CD4-positive, alpha-beta T cell (primary cell): ENCODE data around the gene SEH1L. TPM values are rescaled to one million over a fixed set of nuclear protein-coding genes. Genes with fewer than 3 reads are reported as not detected.

Experiments used
- ATAC-seq: fragments of 200-7000 bp; cut with Tn5 transposase; one replicate; pipeline ENCODE4 v1.10.0; 2022; ENCODE audit warnings: mild to moderate bottlenecking; ENCODE audit not compliant: poor library complexity
- CTCF ChIA-PET: fragments of 350-600 bp; sonication (Branson Sonifier 250); formaldehyde crosslinking; loops from one replicate; lab custom pipeline; 2021; ENCODE audit warnings: antibody characterized with exemption, inconsistent platforms; lab: Charles Lee
- POLR2A ChIA-PET: fragments of 350-600 bp; sonication (Branson Sonifier 250); formaldehyde crosslinking; loops from one replicate; lab custom pipeline; 2021; ENCODE audit warnings: antibody characterized with exemption, inconsistent platforms; lab: Charles Lee
- DNase-seq, 14 experiments: peaks; one replicate each; pipeline ENCODE4 v3.0.0-alpha.2; 2013 to 2020; ENCODE audit warnings: mixed read lengths in 2 of 14
- H3K27ac ChIP-seq, 2 donors: one replicate each; pipeline versions ENCODE4 v1.5.1 to v1.7.0; 2013; ENCODE audit warnings: low read length in 2 of 2, low read depth in 1 of 2, mild to moderate bottlenecking in 1 of 2
- H3K27me3 ChIP-seq, 2 experiments: 1 replicate in 1 of 2; 2 replicates in 1 of 2; pipeline versions ENCODE4 v1.6.1 to v1.7.0; 2013; ENCODE audit warnings: low read length in 2 of 2, control low read depth in 1 of 2, mild to moderate bottlenecking in 1 of 2, moderate library complexity in 1 of 2; ENCODE audit not compliant: insufficient read depth in 2 of 2, control insufficient read depth in 1 of 2
- H3K36me3 ChIP-seq: one replicate; pipeline ENCODE4 v1.6.1; 2013; ENCODE audit warnings: low read length, control low read depth; ENCODE audit not compliant: insufficient read depth
- H3K4me1 ChIP-seq: one replicate; pipeline ENCODE4 v1.6.1; 2013; ENCODE audit warnings: low read length, control low read depth; ENCODE audit not compliant: insufficient read depth
- H3K4me3 ChIP-seq: one replicate; pipeline ENCODE4 v1.5.1; 2013; ENCODE audit warnings: mild to moderate bottlenecking, low read length, moderate library complexity
- H3K9me3 ChIP-seq, 2 experiments: 1 replicate in 1 of 2; 2 replicates in 1 of 2; pipeline versions ENCODE4 v1.6.1 to v1.7.0; 2013; ENCODE audit warnings: low read length in 2 of 2, mild to moderate bottlenecking in 2 of 2, control low read depth in 1 of 2, moderate library complexity in 1 of 2; ENCODE audit not compliant: control insufficient read depth in 1 of 2, insufficient read depth in 1 of 2
- H3K27ac Mint-ChIP-seq: one replicate; pipeline ENCODE4 v1.8.0; 2020; ENCODE audit warnings: mixed read lengths
- H3K27me3 Mint-ChIP-seq: one replicate; pipeline ENCODE4 v1.8.0; 2021; ENCODE audit warnings: mixed read lengths
- H3K36me3 Mint-ChIP-seq: one replicate; pipeline ENCODE4 v1.8.0; 2021; ENCODE audit warnings: low read depth, mixed read lengths
- H3K4me1 Mint-ChIP-seq: one replicate; pipeline ENCODE4 v1.8.0; 2021; ENCODE audit warnings: low read depth, mixed read lengths
- H3K4me3 Mint-ChIP-seq: one replicate; pipeline ENCODE4 v1.8.0; 2020; ENCODE audit warnings: mild to moderate bottlenecking, mixed read lengths
- H3K9me3 Mint-ChIP-seq: one replicate; pipeline ENCODE4 v1.8.0; 2020; ENCODE audit warnings: mixed read lengths
- intact Hi-C, 2 experiments: fragments of 100-400 bp; cut with DNase I in 1 of 2; cut with micrococcal nuclease in 1 of 2; formaldehyde crosslinking; loops; one replicate each; pipeline versions ENCODE4 v1.15.1 to v1.9.0; 2023 to 2025; cut with DNase I, micrococcal nuclease
- total RNA-seq, 174 experiments: library from RNA in 2 of 174; stranded (reverse) in 2 of 174; gene quantifications; one replicate each; pipeline ENCODE4 v1.2.3 and lab custom pipeline; 2021 to 2026
- TF ChIP-seq, protein P1 (sequence below): fragments of 200-600 bp; IDR thresholded peaks from one replicate; pipeline ENCODE4 v1.8.0; 2022; ENCODE audit warnings: antibody characterized with exemption, mild to moderate bottlenecking

Gene SEH1L
- total RNA-seq, 2 experiments from 2014 or later: 23.9 to 26.7 TPM

DNA sequence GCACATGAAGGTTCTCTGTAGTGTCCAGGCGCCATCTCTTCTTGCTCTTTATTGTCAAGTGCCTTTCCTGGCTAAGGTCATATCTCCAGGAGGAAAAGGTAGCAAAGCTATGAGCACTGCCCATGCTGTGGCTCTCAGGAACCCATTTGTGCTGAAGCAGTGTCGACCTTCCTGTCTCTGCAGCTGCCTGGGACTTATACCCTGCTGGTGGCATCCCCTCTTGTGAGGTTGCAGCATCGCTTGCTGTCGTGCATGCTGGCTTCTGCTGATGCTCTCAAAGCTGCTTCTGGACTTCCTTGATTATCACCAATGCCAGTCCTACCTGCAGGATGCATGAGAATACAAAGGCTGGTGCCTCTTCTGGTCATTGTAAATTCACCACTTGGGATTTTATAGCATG is 41.7 kb upstream of the SEH1L start:
- Mint-ChIP-seq H3K27ac (no peak overlapping the region), H3K4me3 (no peak overlapping the region), H3K36me3 (no peaks in the 10 kb centered on the region), H3K4me1 (peaks cover 11% of the 10 kb centered on the region), H3K9me3 (no peaks in the 10 kb centered on the region), H3K27me3 (no peaks in the 10 kb centered on the region)
- no peak overlapping the region for H3K27ac ChIP-seq
- TF ChIP-seq, protein P1, sequence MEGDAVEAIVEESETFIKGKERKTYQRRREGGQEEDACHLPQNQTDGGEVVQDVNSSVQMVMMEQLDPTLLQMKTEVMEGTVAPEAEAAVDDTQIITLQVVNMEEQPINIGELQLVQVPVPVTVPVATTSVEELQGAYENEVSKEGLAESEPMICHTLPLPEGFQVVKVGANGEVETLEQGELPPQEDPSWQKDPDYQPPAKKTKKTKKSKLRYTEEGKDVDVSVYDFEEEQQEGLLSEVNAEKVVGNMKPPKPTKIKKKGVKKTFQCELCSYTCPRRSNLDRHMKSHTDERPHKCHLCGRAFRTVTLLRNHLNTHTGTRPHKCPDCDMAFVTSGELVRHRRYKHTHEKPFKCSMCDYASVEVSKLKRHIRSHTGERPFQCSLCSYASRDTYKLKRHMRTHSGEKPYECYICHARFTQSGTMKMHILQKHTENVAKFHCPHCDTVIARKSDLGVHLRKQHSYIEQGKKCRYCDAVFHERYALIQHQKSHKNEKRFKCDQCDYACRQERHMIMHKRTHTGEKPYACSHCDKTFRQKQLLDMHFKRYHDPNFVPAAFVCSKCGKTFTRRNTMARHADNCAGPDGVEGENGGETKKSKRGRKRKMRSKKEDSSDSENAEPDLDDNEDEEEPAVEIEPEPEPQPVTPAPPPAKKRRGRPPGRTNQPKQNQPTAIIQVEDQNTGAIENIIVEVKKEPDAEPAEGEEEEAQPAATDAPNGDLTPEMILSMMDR: no peak
- H3K36me3 ChIP-seq: no peaks in the 10 kb centered on the region
- ATAC-seq (no peak), DNase-seq (no peak)
- POLR2A ChIA-PET: no interaction called here
- H3K9me3 ChIP-seq: no peaks in the 10 kb centered on the region
- CTCF ChIA-PET: no interaction called here
- peaks cover 0 to 5% of the 10 kb centered on the region in 2 experiments for H3K27me3 ChIP-seq
- H3K4me3 ChIP-seq: no peak overlapping the region
- intact Hi-C loops: no loop called here
- H3K4me1 ChIP-seq: peaks cover 24% of the 10 kb centered on the region

DNA sequence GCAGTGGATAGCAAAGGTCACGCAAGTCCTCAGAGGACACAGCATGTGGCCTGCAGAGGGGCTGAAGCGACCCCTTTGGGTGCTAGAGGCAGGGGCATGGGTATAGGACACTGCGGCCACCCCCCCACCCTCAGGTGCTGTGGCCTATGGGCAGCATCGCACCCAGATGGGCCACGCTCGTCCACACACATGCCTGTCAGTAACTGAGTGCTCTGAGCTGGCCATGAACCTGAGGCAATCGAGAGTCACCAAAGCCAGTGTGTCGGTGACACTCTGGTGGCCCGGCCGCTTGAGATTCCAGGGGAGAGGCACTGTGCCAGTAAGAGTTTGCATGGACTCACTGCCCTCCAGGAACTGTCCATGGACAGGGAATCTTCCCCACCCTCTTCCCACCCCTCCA is 41.0 kb upstream of the SEH1L start:
- no peak overlapping the region for H3K27ac Mint-ChIP-seq
- ATAC-seq (no peak), DNase-seq (no peak)
- H3K36me3 Mint-ChIP-seq: no peaks in the 10 kb centered on the region
- CTCF ChIA-PET: no interaction called here
- Histone ChIP-seq H3K36me3 (no peaks in the 10 kb centered on the region), H3K9me3 (peaks cover 0 to 6% of the 10 kb centered on the region in 2 experiments), H3K27ac (no peak overlapping the region), H3K4me1 (peaks cover 31% of the 10 kb centered on the region), H3K27me3 (peaks cover 0 to 5% of the 10 kb centered on the region in 2 experiments), H3K4me3 (no peak overlapping the region)
- POLR2A ChIA-PET: no interaction called here
- H3K27me3 Mint-ChIP-seq: no peaks in the 10 kb centered on the region
- H3K4me1 Mint-ChIP-seq: peaks cover 11% of the 10 kb centered on the region
- TF ChIP-seq, protein P1: no peak
- no peaks in the 10 kb centered on the region for H3K9me3 Mint-ChIP-seq
- intact Hi-C loops: no loop called here
- H3K4me3 Mint-ChIP-seq: no peak overlapping the region

DNA sequence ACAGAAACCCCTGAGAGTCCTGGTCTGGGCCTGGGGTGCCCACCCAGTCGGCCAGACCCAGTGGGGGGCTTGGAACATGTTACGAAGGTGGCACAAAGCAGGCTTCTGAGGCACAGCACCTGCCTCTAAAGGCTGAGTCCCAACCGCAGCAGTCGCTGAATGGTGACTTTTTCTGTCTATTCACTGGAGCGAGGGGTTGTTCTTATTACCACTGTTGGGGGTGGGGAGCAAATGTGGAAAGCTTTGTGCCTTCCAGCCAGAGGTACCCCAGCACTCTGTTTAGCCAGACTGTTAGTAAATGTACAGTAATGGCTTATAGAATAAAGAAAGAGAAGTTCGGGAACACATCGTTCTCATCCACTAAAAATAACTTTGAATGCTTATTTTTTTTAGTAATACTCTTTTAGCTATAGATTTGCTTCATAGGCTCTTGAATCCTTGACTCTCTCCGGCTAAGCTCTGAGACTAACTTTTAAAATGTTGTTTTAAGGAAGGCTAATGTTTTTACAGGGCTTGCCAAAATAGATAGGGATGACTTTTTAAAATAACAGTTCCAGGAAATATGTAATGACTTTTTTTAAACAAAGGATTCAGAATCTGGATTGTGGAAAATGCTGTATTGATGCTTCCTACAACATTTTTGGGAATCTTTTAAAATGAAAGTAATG is 40.4 kb upstream of the SEH1L start:
- TF ChIP-seq, protein P1: no peak
- Histone ChIP-seq H3K36me3 (no peaks in the 10 kb centered on the region), H3K27me3 (peaks cover 0 to 5% of the 10 kb centered on the region in 2 experiments), H3K9me3 (peaks cover 0 to 13% of the 10 kb centered on the region in 2 experiments), H3K4me1 (peaks cover 31% of the 10 kb centered on the region), H3K4me3 (no peak overlapping the region), H3K27ac (no peak overlapping the region)
- POLR2A ChIA-PET: no interaction called here
- Mint-ChIP-seq H3K9me3 (no peaks in the 10 kb centered on the region), H3K27ac (no peak overlapping the region), H3K4me3 (no peak overlapping the region), H3K36me3 (no peaks in the 10 kb centered on the region), H3K27me3 (no peaks in the 10 kb centered on the region), H3K4me1 (peaks cover 11% of the 10 kb centered on the region)
- no peak for DNase-seq
- intact Hi-C loops: no loop called here
- no peak for ATAC-seq
- CTCF ChIA-PET: no interaction called here
